Pancreas (tissue), 10 donors: ENCODE data around the gene NRCAM. TPM values are rescaled to one million over a fixed set of nuclear protein-coding genes. Genes with fewer than 3 reads are reported as not detected.

ENCODE experiments used
- ATAC-seq, 4 donors: fragments of 200-7000 bp; cut with Tn5 transposase; one replicate each; pipeline versions ENCODE4 v1.8.0 to v1.9.1; 2020; ENCODE audit warnings: mild to moderate bottlenecking in 4 of 4, moderate library complexity in 4 of 4
- DNase-seq, 6 donors: peaks; one replicate each; pipeline ENCODE4 v3.0.0-alpha.2; 2020
- FAIRE-seq: peaks from 2 replicates; lab custom pipeline; 2012; peaks lifted over from hg19 to GRCh38; lab: Jason Lieb, UNC
- H3K27ac ChIP-seq, 4 donors: fragments of 200-600 bp; sonication (generic); 1 replicate in 3 of 4; 2 replicates in 1 of 4; pipeline versions ENCODE4 v1.5.0 to v1.8.0; 2020
- H3K27me3 ChIP-seq, 4 donors: fragments of 200-600 bp; one replicate each; pipeline ENCODE4 v1.8.0; 2021
- H3K36me3 ChIP-seq, 3 donors: fragments of 200-600 bp; sonication (generic) in 1 of 3; one replicate each; pipeline versions ENCODE4 v1.5.0 to v1.8.0; 2020 to 2021
- H3K4me1 ChIP-seq, 3 donors: fragments of 200-600 bp; one replicate each; pipeline ENCODE4 v1.8.0; 2021
- H3K4me3 ChIP-seq, 4 donors: fragments of 200-600 bp; sonication (generic) in 2 of 4; one replicate each; pipeline versions ENCODE4 v1.5.0 to v1.8.0; 2020 to 2021
- H3K9me3 ChIP-seq, 4 donors: fragments of 200-600 bp; one replicate each; pipeline ENCODE4 v1.8.0; 2021
- WGBS, 2 donors: extraction: QIAGEN DNeasy Blood & Tissue Kit; methylation state at CpG; one replicate each; pipeline ENCODE4 v1.1.7; 2013; 5-methylcytosine and 5-hydroxymethylcytosine counted together
- intact Hi-C, 3 donors: fragments of 100-400 bp; cut with DNase I; formaldehyde crosslinking; loops; one replicate each; pipeline versions ENCODE4 v1.11.1 to v1.14.2; 2022
- polyA plus RNA-seq, 2 donors: library from polyadenylated mRNA; stranded (reverse); fragments of 200-250 nt; gene quantifications; one replicate each; pipeline ENCODE4 v1.2.3, GENCODE V29; 2013
- total RNA-seq, 6 donors: library from RNA; stranded (reverse); fragmentation: NEBNext Ultra II Directional in 4 of 6; extraction: Animal tissue kit (Norgen Biotek cat#: 25700) in 4 of 6; gene quantifications; one replicate each; pipeline versions ENCODE4 v1.2.1 to v1.2.4, GENCODE V29; 2021 to 2023
- TF ChIP-seq, protein P1 (sequence below), 4 donors: fragments of 200-600 bp; sonication (generic) in 3 of 4; IDR thresholded peaks; one replicate each; pipeline versions ENCODE4 v1.5.0 to v1.8.0; 2021; ENCODE audit warnings: antibody characterized with exemption in 4 of 4
- donor health status: healthy with polysubstance abuse.
- donor health status: DM: no; HTN: no; CAD: no; lungs with moderate emphysema.
- donor health status: DM: no; HTN: no; CAD: no.
- donor health status: control.
- donor health status: control.
- donor health status: Bipolar disorder and iron deficiency.
- donor health status: DM: yes; HTN: yes; CAD: no.
- donor health status: DM: no; HTN: no; CAD: no.
- donor health status: DM: no; HTN: no; CAD: no.
- donor health status: DM: yes; HTN: yes; CAD: no.

NRCAM gene
- total and polyA plus RNA-seq, 8 donors = 14.1 to 53.6 (median 40.4) TPM

DNA sequence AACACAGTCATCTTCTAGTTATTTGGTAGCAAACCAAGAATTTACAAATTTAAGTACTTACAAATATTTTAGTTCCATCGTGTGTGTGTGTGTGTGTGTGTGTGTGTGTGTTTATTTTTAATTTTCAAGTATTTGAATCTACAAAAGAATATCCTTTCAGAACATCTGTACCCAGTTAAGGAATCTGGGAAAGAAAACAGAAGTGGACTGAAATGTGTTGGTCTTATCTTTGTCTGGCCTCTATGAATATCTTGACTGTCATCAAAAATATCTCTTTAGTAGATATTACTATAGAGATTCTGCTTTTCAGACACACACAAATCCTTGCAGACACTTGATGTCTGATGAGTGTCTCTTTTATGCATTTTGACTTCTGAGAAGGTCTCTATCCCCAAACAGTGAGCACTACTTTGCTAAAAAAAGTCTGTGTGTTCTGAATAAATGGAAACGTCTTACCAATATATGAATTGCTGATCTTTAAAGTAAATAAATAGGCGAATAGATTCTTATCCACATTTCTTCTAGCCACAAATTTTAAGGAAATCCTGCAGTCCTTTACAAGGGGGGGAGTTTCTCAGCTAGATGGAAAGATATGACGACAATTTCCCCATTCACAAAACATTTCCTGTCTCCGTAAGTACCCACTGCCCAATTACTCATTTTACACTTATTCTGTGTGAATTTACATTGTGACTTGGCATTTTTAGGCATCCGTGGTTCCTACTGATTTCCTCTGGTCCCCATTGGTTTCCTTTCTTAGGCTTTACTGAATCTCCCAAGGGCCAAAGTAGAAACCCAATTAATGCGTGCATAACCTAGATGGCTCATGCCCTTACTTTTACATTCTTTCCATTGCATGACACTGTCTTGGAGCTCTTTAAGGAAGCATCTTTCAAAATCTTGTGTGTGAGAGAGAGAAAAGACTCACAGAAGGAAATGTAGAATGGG is 36.0 kb downstream of the NRCAM start:
- no peaks in the 10 kb centered on the region for H3K27me3 ChIP-seq
- no peak for ATAC-seq
- peaks cover 0 to 6% (median 4%) of the 10 kb centered on the region in 3 donors for H3K4me1 ChIP-seq
- intact Hi-C loops = no loop called here
- WGBS, 2 donors = 66 to 70% methylated on average over 7 of the region's 7 CpGs
- no peaks in the 10 kb centered on the region for H3K9me3 ChIP-seq
- no peaks in the 10 kb centered on the region for H3K36me3 ChIP-seq
- DNase-seq = no peak
- no peak overlapping the region for H3K4me3 ChIP-seq
- TF ChIP-seq, protein P1, sequence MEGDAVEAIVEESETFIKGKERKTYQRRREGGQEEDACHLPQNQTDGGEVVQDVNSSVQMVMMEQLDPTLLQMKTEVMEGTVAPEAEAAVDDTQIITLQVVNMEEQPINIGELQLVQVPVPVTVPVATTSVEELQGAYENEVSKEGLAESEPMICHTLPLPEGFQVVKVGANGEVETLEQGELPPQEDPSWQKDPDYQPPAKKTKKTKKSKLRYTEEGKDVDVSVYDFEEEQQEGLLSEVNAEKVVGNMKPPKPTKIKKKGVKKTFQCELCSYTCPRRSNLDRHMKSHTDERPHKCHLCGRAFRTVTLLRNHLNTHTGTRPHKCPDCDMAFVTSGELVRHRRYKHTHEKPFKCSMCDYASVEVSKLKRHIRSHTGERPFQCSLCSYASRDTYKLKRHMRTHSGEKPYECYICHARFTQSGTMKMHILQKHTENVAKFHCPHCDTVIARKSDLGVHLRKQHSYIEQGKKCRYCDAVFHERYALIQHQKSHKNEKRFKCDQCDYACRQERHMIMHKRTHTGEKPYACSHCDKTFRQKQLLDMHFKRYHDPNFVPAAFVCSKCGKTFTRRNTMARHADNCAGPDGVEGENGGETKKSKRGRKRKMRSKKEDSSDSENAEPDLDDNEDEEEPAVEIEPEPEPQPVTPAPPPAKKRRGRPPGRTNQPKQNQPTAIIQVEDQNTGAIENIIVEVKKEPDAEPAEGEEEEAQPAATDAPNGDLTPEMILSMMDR (IDR thresholded peaks at IDR 0.05) = no peak
- no peak for FAIRE-seq
- H3K27ac ChIP-seq = no peak overlapping the region

DNA sequence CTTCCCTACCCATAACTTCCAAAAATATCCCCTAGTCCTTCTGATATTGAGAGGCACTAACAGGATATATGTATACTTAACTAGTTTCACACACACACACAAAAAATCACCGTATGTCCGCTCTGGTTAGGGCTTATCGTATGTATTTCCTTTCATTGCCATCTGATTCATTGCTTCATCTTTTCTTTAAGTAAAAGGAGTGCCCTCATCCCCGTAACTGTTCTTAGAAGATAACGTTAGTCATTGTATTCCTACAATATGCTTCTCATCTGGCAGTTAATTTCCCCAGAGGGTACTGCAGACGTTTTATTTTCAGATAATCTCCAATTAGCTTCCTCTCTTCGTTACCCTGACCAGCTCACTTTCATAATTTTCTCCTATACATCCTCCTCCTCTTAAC is 37.3 kb downstream of the NRCAM start:
- no peaks in the 10 kb centered on the region for H3K36me3 ChIP-seq
- peaks cover 0 to 11% (median 6%) of the 10 kb centered on the region in 3 donors for H3K4me1 ChIP-seq
- H3K9me3 ChIP-seq = no peaks in the 10 kb centered on the region
- no peak overlapping the region for H3K4me3 ChIP-seq
- DNase-seq (no peak), ATAC-seq (no peak), FAIRE-seq (no peak)
- intact Hi-C loops = no loop called here
- WGBS, 2 donors = 79 to 81% methylated on average over 7 of the region's 7 CpGs
- H3K27me3 ChIP-seq = no peaks in the 10 kb centered on the region
- no peak overlapping the region for H3K27ac ChIP-seq
- TF ChIP-seq, protein P1 (IDR thresholded peaks at IDR 0.05) = no peak

DNA sequence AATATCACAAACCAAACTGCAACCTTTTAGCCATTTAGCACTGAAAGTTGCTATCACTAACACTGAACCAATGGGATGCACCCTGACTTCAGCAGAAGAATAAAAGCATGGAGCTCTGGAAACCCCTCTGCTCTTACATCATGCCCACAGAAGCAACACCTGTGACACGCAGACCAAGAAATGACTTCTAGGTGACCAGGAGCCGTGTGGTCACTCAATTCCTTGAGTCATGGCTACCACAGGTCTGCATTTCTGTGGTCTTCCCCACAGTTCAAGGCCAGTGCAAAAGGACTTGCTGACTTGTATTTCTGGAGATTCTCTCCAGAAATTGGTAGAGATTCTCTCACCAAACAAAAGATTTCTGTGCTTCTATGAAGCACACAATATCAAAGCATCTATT is 38.3 kb downstream of the NRCAM start:
- 50% methylated on average over 2 of the region's 2 CpGs for WGBS, 2 donors
- intact Hi-C loops = no loop called here
- Histone ChIP-seq H3K27ac (no peak overlapping the region), H3K4me1 (peaks cover 0 to 11% (median 6%) of the 10 kb centered on the region in 3 donors), H3K9me3 (no peaks in the 10 kb centered on the region), H3K27me3 (no peaks in the 10 kb centered on the region), H3K4me3 (no peak overlapping the region), H3K36me3 (no peaks in the 10 kb centered on the region)
- DNase-seq (no peak), FAIRE-seq (no peak), ATAC-seq (no peak)
- TF ChIP-seq, protein P1 (IDR thresholded peaks at IDR 0.05) = no peak

DNA sequence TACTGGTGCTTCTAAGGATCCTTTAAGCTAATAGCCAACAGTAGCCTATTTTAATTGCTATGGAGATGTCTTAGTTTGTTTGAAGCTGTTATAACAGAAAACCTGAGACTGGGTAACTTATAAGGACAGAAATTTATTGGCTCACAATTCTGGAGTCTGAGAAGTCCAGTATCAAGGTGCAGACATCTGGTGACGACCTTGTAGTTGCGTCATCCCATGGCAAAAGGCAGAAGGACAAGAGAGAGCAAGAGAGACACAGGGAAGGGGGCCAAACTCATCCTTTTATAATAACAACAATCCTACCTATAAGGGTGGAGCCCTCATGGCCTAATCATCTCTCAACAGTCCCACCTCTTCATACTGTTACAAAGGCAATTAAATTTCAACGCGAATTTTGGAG is 39.1 kb downstream of the NRCAM start:
- ATAC-seq (no peak), DNase-seq (no peak), FAIRE-seq (no peak)
- WGBS, 2 donors = 82 to 83% methylated on average over 4 of the region's 4 CpGs
- Histone ChIP-seq H3K36me3 (no peaks in the 10 kb centered on the region), H3K9me3 (no peaks in the 10 kb centered on the region), H3K27ac (no peak overlapping the region), H3K27me3 (no peaks in the 10 kb centered on the region), H3K4me1 (peaks cover 0 to 11% (median 6%) of the 10 kb centered on the region in 3 donors), H3K4me3 (no peak overlapping the region)
- TF ChIP-seq, protein P1 (IDR thresholded peaks at IDR 0.05) = no peak
- intact Hi-C loops = no loop called here
